ENCODE measurements around the gene SNX18. TPM values are rescaled to one million over a fixed set of nuclear protein-coding genes. Genes with fewer than 3 reads are reported as not detected.

The SNX18 gene
- total RNA-seq, 1 donor from 2014 or later, result 30.6 TPM

DNA sequence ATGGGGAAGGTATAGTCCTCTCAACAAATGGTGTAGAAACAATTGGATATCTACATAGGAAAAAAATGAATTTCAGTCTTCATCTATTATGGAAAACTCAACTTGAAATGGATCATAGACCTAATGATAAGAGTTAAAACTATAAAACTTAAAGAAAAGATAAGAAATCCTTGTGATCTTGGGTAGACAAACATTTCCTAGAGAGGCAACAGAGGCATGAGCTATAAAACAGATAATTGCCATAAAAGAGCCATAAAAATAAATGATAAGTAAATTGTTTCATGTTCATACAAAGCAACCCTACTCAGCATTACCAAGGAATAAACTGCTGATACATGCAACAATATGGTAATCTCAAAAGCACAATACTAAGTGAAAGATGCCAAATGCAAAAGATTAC, 76.2 kb downstream of the SNX18 start:
- DNase-seq (ENCODE audit: low read depth), result no peak
- no peaks in the 10 kb centered on the region for H3K27me3 ChIP-seq (ENCODE audit: control insufficient read depth, insufficient read depth, low read length)
- H3K4me3 ChIP-seq (ENCODE audit: low read depth, low read length), result no peak overlapping the region
- H3K36me3 ChIP-seq (ENCODE audit: control insufficient read depth, insufficient read depth, low read length), result no peaks in the 10 kb centered on the region
- TF ChIP-seq, protein P1, sequence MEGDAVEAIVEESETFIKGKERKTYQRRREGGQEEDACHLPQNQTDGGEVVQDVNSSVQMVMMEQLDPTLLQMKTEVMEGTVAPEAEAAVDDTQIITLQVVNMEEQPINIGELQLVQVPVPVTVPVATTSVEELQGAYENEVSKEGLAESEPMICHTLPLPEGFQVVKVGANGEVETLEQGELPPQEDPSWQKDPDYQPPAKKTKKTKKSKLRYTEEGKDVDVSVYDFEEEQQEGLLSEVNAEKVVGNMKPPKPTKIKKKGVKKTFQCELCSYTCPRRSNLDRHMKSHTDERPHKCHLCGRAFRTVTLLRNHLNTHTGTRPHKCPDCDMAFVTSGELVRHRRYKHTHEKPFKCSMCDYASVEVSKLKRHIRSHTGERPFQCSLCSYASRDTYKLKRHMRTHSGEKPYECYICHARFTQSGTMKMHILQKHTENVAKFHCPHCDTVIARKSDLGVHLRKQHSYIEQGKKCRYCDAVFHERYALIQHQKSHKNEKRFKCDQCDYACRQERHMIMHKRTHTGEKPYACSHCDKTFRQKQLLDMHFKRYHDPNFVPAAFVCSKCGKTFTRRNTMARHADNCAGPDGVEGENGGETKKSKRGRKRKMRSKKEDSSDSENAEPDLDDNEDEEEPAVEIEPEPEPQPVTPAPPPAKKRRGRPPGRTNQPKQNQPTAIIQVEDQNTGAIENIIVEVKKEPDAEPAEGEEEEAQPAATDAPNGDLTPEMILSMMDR (IDR thresholded peaks at IDR 0.05; ENCODE audit: insufficient read depth, low read length, poor library complexity, severe bottlenecking), result no peak

DNA sequence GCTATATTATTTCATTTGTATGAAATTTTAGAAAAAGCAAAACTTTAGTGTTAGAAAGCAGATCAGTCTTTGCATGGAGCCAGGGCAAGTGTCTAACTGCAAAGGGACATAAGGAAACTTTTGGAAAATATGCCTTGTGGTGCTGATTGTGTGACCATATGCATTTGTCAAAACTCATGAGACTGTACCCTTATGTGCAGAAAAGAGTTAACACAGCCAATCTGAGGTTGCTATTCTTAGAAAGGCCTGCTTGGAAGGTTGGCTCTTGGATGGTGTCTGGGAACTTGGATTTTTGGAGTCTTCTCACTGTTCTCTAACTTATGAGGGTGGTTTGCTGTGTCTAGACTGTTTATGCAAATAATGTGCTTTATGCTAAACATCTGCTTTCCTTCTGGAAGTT, 76.6 kb downstream of the SNX18 start:
- no peaks in the 10 kb centered on the region for H3K27me3 ChIP-seq (ENCODE audit: control insufficient read depth, insufficient read depth, low read length)
- no peak overlapping the region for H3K4me3 ChIP-seq (ENCODE audit: low read depth, low read length)
- no peaks in the 10 kb centered on the region for H3K36me3 ChIP-seq (ENCODE audit: control insufficient read depth, insufficient read depth, low read length)
- TF ChIP-seq, protein P1 (IDR thresholded peaks at IDR 0.05; ENCODE audit: insufficient read depth, low read length, poor library complexity, severe bottlenecking), result no peak
- DNase-seq (ENCODE audit: low read depth), result no peak

DNA sequence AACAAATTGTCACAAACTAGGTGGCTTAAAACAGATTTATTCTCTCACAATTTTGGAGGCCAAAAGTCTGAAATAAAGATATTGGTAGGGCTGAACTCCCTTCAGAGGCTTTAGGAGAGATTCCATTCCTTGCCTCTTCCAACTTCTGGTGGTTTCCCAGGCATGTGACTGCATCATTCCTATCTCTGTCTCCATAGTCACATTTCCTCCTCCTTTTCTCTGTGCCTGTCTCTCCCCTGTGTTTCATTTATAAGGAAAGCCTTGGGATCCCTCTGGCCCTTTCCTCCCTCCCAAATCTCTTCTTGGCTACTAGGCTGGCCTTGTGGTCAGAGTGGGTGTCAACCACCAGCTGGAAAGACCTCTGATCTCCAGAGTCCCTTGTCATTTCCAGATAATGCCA, 78.2 kb downstream of the SNX18 start:
- Histone ChIP-seq H3K36me3 (ENCODE audit: control insufficient read depth, insufficient read depth, low read length) (no peaks in the 10 kb centered on the region), H3K27me3 (ENCODE audit: control insufficient read depth, insufficient read depth, low read length) (no peaks in the 10 kb centered on the region), H3K4me3 (ENCODE audit: low read depth, low read length) (no peak overlapping the region)
- no peak for DNase-seq (ENCODE audit: low read depth)
- TF ChIP-seq, protein P1 (IDR thresholded peaks at IDR 0.05; ENCODE audit: insufficient read depth, low read length, poor library complexity, severe bottlenecking), result no peak

Other genes with a start within 250 kb of the SNX18 start
- gene ARL15, start 207.2 kb upstream of the SNX18 start, total RNA-seq, result 9.7 and 12.0 TPM in 2 replicates
- gene HSPB3, start 62.1 kb upstream of the SNX18 start, total RNA-seq, result 0.50 TPM in 1 of 2 replicates, not detected in the other

All from kidney epithelial cell (primary cell).